ENCODE data around the gene LY6G6D.

LY6G6D gene

DNA sequence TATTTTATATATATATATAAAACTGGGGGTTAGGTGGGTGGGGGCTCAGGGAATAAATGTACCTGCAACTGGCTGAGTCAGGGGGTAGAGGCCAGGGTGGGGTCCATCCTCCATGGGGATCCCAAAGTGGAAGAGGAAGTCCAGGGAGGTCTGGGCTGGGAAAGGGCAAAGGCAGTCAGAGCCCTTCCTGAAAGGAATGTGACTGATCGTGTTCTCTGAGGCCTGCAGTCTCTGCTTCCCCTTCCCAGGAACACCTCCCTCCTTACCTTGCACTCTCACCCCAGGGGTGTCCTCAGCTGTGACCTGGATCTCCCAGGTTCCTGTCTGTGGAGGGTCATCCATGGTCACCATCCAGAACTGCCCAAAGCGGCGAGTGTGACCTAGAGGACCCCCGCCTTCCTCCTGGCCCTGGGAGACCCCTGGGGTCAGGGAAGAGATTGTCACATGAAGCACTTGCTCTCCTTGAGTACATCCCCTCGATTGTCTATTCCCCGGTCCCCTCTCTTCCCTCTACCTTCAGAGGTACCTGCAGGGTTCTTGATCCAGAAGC lies 52.0 kb downstream of the LY6G6D start:
- no peak for DNase-seq
